Type B pancreatic cell (in vitro differentiated cells): ENCODE results near the gene ATXN10. TPM values are rescaled to one million over a fixed set of nuclear protein-coding genes. Genes with fewer than 3 reads are reported as not detected.

ENCODE experiments used
- DNase-seq: peaks from one replicate; pipeline ENCODE4 v3.0.0; 2021; ENCODE audit warnings: mixed read lengths; ENCODE audit not compliant: unreplicated experiment; ENCODE audit errors: extremely low spot score
- H3K27ac Mint-ChIP-seq: 2 replicates; pipeline ENCODE4 v1.8.0; 2021; ENCODE audit warnings: mild to moderate bottlenecking, mixed read lengths
- H3K27me3 Mint-ChIP-seq: 2 replicates; pipeline ENCODE4 v1.8.0; 2021; ENCODE audit warnings: mixed read lengths
- H3K36me3 Mint-ChIP-seq: 2 replicates; pipeline ENCODE4 v1.8.0; 2021; ENCODE audit warnings: mixed read lengths
- H3K4me1 Mint-ChIP-seq: one replicate; pipeline ENCODE4 v1.8.0; 2021; ENCODE audit warnings: mixed read lengths; ENCODE audit not compliant: unreplicated experiment
- H3K4me3 Mint-ChIP-seq: 2 replicates; pipeline ENCODE4 v1.8.0; 2021; ENCODE audit warnings: mild to moderate bottlenecking, mixed read lengths
- H3K9me3 Mint-ChIP-seq: 2 replicates; pipeline ENCODE4 v1.8.0; 2021; ENCODE audit warnings: mixed read lengths
- CTCF ChIP-seq: fragments of 200-600 bp; sonication (generic); conservative IDR thresholded peaks from 2 replicates; pipeline ENCODE4 v1.5.0; 2021; ENCODE audit warnings: antibody characterized with exemption, mild to moderate bottlenecking
- total RNA-seq: library from RNA; stranded (reverse); gene quantifications from 2 replicates; pipeline ENCODE4 v1.2.1, GENCODE V29; 2021; ENCODE audit warnings: low replicate concordance

Gene ATXN10
- total RNA-seq, 1 donor from 2014 or later, result 182 TPM

GRCh38 chr22:45784357-45785277 is 113.0 kb downstream of the ATXN10 start:
- H3K36me3 Mint-ChIP-seq, result peaks cover 12% of the 10 kb centered on the region
- H3K27me3 Mint-ChIP-seq, result no peaks in the 10 kb centered on the region
- no peak for DNase-seq
- no peak for TF ChIP-seq CTCF
- peaks cover 45% of the 10 kb centered on the region for H3K4me1 Mint-ChIP-seq
- no peak overlapping the region for H3K4me3 Mint-ChIP-seq
- H3K9me3 Mint-ChIP-seq, result no peaks in the 10 kb centered on the region
- H3K27ac Mint-ChIP-seq, result peak overlapping the region; percentile 77

GRCh38 chr22:45785458-45785857 is 113.8 kb downstream of the ATXN10 start:
- Mint-ChIP-seq H3K36me3 (peaks cover 12% of the 10 kb centered on the region), H3K27ac (peak overlapping the region; percentile 44), H3K4me1 (peaks cover 45% of the 10 kb centered on the region), H3K27me3 (no peaks in the 10 kb centered on the region), H3K9me3 (no peaks in the 10 kb centered on the region), H3K4me3 (no peak overlapping the region)
- TF ChIP-seq CTCF, result no peak
- DNase-seq, result no peak

GRCh38 chr22:45786726-45787125 is 115.1 kb downstream of the ATXN10 start:
- Mint-ChIP-seq H3K4me1 (peaks cover 45% of the 10 kb centered on the region), H3K27ac (no peak overlapping the region)
- TF ChIP-seq CTCF, result no peak

DNA sequence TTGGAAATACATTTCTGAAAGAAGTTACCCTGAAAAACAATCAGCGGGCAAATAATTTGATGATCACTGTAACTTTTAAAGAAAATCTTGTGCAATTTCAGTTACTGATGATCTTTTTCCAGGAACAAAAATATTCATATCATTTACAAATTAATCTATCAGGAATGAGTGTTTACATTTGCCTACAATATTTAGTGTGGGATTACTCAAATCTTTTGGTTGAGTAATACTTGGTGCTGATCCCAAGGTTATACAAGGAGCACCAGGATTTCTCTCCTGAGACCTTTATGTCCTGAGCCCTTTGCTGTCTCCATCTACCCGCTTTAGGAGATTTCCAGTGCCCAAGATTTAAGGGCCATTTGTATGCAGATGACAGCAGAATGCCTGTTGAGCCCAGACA is 116.1 kb downstream of the ATXN10 start:
- no peak for DNase-seq
- peaks cover 37% of the 10 kb centered on the region for H3K4me1 Mint-ChIP-seq
- H3K9me3 Mint-ChIP-seq, result no peaks in the 10 kb centered on the region
- H3K27ac Mint-ChIP-seq, result no peak overlapping the region
- no peak for TF ChIP-seq CTCF
- no peak overlapping the region for H3K4me3 Mint-ChIP-seq
- H3K27me3 Mint-ChIP-seq, result no peaks in the 10 kb centered on the region
- H3K36me3 Mint-ChIP-seq, result peaks cover 21% of the 10 kb centered on the region

More at GRCh38 chr22:45786726-45787125, 115.1 kb downstream of the ATXN10 start:
- H3K36me3 Mint-ChIP-seq, result peaks cover 20% of the 10 kb centered on the region
- DNase-seq, result no peak
- no peak overlapping the region for H3K4me3 Mint-ChIP-seq
- no peaks in the 10 kb centered on the region for H3K9me3 Mint-ChIP-seq
- H3K27me3 Mint-ChIP-seq, result no peaks in the 10 kb centered on the region

DNA sequence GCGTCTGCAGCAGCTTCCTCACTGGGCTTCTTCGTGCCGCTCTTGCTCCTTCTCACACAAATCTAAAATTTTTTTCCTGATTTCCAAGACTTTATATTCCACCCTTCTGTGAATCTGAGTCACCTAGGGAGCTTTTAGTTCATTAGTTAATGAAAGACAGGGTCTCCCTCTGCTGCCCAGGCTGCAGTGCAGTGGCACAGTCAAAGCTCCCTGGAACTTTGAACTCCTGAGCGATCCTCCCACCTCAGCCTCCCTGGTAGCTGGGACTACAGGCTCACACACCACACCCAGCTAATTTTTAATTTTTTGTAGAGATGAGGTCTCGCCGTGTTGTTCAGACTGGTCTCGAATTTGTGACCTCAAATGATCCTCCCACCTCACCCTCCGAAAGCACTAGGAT is 116.9 kb downstream of the ATXN10 start:
- H3K4me3 Mint-ChIP-seq, result no peak overlapping the region
- no peaks in the 10 kb centered on the region for H3K27me3 Mint-ChIP-seq
- no peak for DNase-seq
- peaks cover 24% of the 10 kb centered on the region for H3K36me3 Mint-ChIP-seq
- no peaks in the 10 kb centered on the region for H3K9me3 Mint-ChIP-seq
- no peak for TF ChIP-seq CTCF
- peaks cover 29% of the 10 kb centered on the region for H3K4me1 Mint-ChIP-seq
- H3K27ac Mint-ChIP-seq, result peak overlapping the region; percentile 7
